ENCODE measurements around the gene ZFHX2. TPM values are rescaled to one million over a fixed set of nuclear protein-coding genes. Genes with fewer than 3 reads are reported as not detected.

Gene ZFHX2
- total and polyA plus RNA-seq, 8 donors, result 2.9 to 6.2 (median 4.9) TPM

- Histone ChIP-seq H3K4me1 (peaks cover 0 to 21% of the 10 kb centered on the region in 2 donors), H3K9me3 (no peaks in the 10 kb centered on the region), H3K4me3 (no peak overlapping the region), H3K27ac (no peak overlapping the region), H3K27me3 (peaks cover 0 to 4% of the 10 kb centered on the region in 2 donors), H3K36me3 (no peaks in the 10 kb centered on the region)
- TF ChIP-seq, protein P1, sequence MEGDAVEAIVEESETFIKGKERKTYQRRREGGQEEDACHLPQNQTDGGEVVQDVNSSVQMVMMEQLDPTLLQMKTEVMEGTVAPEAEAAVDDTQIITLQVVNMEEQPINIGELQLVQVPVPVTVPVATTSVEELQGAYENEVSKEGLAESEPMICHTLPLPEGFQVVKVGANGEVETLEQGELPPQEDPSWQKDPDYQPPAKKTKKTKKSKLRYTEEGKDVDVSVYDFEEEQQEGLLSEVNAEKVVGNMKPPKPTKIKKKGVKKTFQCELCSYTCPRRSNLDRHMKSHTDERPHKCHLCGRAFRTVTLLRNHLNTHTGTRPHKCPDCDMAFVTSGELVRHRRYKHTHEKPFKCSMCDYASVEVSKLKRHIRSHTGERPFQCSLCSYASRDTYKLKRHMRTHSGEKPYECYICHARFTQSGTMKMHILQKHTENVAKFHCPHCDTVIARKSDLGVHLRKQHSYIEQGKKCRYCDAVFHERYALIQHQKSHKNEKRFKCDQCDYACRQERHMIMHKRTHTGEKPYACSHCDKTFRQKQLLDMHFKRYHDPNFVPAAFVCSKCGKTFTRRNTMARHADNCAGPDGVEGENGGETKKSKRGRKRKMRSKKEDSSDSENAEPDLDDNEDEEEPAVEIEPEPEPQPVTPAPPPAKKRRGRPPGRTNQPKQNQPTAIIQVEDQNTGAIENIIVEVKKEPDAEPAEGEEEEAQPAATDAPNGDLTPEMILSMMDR (IDR thresholded peaks at IDR 0.05), result no peak
- DNase-seq, result no peak
- ATAC-seq, result no peak
- intact Hi-C loops (cut with DNase I), result no loop called here
These were observed 2.9 kb downstream of the ZFHX2 start for GRCh38 chr14:23548351-23549318.

DNA sequence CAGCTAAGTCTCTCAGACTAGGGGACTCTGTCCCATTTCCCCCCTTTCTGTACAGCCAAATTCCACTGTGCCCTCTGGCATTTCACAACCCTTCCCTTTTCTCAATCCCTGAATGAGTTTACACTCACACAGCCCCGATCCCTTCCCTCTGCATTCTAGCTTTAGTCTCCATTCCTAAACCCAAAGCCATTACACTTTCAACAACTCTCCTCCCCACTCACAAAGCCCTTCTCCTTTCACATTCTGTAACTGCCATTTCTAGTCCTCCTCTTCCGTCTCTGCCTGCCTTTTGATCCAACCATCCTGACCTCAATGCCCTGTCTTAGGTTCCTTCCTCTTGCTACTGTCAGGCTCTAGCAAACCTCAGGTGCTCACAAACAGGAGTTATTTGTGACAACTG is 3.6 kb downstream of the ZFHX2 start:
- intact Hi-C loops (cut with DNase I), result no loop called here
- DNase-seq (no peak), ATAC-seq (no peak)
- Histone ChIP-seq H3K4me3 (no peak overlapping the region), H3K9me3 (no peaks in the 10 kb centered on the region), H3K36me3 (no peaks in the 10 kb centered on the region), H3K27ac (no peak overlapping the region), H3K4me1 (peaks cover 0 to 21% of the 10 kb centered on the region in 2 donors), H3K27me3 (peaks cover 0 to 4% of the 10 kb centered on the region in 2 donors)
- TF ChIP-seq, protein P1 (IDR thresholded peaks at IDR 0.05), result no peak

- Histone ChIP-seq H3K27ac (no peak overlapping the region), H3K36me3 (no peaks in the 10 kb centered on the region), H3K9me3 (no peaks in the 10 kb centered on the region), H3K4me3 (no peak overlapping the region), H3K4me1 (peaks cover 0 to 16% of the 10 kb centered on the region in 2 donors), H3K27me3 (peaks cover 0 to 4% of the 10 kb centered on the region in 2 donors)
- TF ChIP-seq, protein P1 (IDR thresholded peaks at IDR 0.05), result no peak
- no peak for ATAC-seq
- DNase-seq, result peak in 1 of 4 donors; percentile 41
- intact Hi-C loops (cut with DNase I), result no loop called here
These were observed 5.0 kb downstream of the ZFHX2 start for GRCh38 chr14:23546450-23547035.

DNA sequence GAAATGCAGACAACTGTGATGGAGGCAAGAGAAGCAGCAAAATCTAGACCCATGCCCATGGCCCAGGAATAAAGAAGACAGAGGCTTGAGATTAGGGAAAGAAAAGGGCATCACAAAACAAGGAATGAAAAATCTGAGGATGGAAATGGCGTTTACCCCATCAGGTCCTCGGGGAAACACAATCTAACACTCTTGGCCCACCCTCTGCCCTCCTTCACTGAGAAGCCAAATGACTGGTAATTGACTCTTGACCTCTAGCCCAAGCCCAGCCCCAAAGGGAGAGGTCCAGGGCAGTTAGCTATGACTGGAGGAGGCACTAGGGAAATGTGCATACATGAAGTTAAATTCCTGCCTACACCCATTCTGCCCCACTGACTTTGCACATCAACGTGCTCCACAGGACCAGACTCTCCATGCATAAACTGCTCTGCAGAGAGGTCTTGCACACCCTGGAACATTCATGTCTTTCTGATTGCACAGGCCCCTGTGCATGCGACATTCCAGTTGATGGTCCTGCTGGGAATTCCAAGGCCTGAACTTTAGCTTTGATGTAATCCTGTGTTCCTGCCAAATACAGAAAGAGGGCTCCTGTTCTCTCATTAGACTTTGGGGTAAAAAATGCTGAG is 5.7 kb downstream of the ZFHX2 start:
- no peak overlapping the region for H3K4me3 ChIP-seq
- ATAC-seq (no peak), DNase-seq (no peak)
- peaks cover 0 to 16% of the 10 kb centered on the region in 2 donors for H3K4me1 ChIP-seq
- H3K9me3 ChIP-seq, result no peaks in the 10 kb centered on the region
- H3K27ac ChIP-seq, result no peak overlapping the region
- H3K36me3 ChIP-seq, result no peaks in the 10 kb centered on the region
- H3K27me3 ChIP-seq, result peaks cover 0 to 4% of the 10 kb centered on the region in 2 donors
- intact Hi-C loops (cut with DNase I), result no loop called here
- TF ChIP-seq, protein P1 (IDR thresholded peaks at IDR 0.05), result no peak

All from left lung (tissue), 10 donors.